GM12878 (cell line): ENCODE measurements around the gene RPP30. TPM values are rescaled to one million over a fixed set of nuclear protein-coding genes. Genes with fewer than 3 reads are reported as not detected.

Experiments
- ATAC-seq: fragments of 200-7000 bp; cut with Tn5 transposase; 3 replicates; pipeline ENCODE4 v1.9.1; 2020; ENCODE audit warnings: mild to moderate bottlenecking, moderate library complexity
- BruUV-seq: library from RNA; stranded (reverse); fragments of 400-500 nt; replicated peaks from 2 replicates; lab custom pipeline; 2021; lab: Mats Ljungman, UMichigan
- CTCF ChIA-PET: fragments of 300-600 bp; sonication (Branson Sonifier 250); formaldehyde crosslinking; extraction: SDS; loops from one replicate; lab custom pipeline; 2021; ENCODE audit warnings: inconsistent platforms; lab: Yijun Ruan, JAX
- POLR2A ChIA-PET: fragments of 350-600 bp; formaldehyde crosslinking; extraction: SDS; loops from one replicate; lab custom pipeline; 2021; ENCODE audit warnings: inconsistent platforms; lab: Charles Lee
- RAD21 ChIA-PET: fragments of 300-600 bp; sonication (Branson Sonifier 250); formaldehyde crosslinking; loops from one replicate; lab custom pipeline; 2023; ENCODE audit warnings: antibody characterized with exemption; ENCODE audit not compliant: unreplicated experiment; lab: Charles Lee
- SMC1A ChIA-PET: fragments of 300-600 bp; sonication (Branson Sonifier 250); formaldehyde crosslinking; loops from one replicate; lab custom pipeline; 2023; ENCODE audit not compliant: unreplicated experiment, uncharacterized antibody; lab: Charles Lee
- DNase-seq: peaks from one replicate; pipeline ENCODE4 v3.0.0-alpha.2; 2011; ENCODE audit warnings: low read depth, low spot score
- FAIRE-seq: peaks from 3 replicates; lab custom pipeline; 2011; peaks lifted over from hg19 to GRCh38; lab: Jason Lieb, UNC
- H2AFZ ChIP-seq: 2 replicates; pipeline ENCODE4 v1.6.0; 2011; ENCODE audit warnings: low read depth, low read length, control low read depth; ENCODE audit not compliant: control insufficient read depth
- H3K27ac ChIP-seq: 2 replicates; pipeline ENCODE4 v1.5.1; 2011; ENCODE audit warnings: control low read depth; ENCODE audit not compliant: control insufficient read depth, insufficient read depth
- H3K27me3 ChIP-seq, 2 experiments: replicated peaks in 1 of 2; 2 replicates each; pipeline versions ENCODE4 v1.6.0 to v1.6.1; 2011; ENCODE audit warnings: low read length in 1 of 2; ENCODE audit not compliant: control insufficient read depth in 2 of 2, insufficient read depth in 2 of 2
- H3K36me3 ChIP-seq, 2 experiments: 2 replicates each; pipeline ENCODE4 v1.5.1; 2011; ENCODE audit warnings: low read length in 1 of 2; ENCODE audit not compliant: control insufficient read depth in 2 of 2, insufficient read depth in 2 of 2
- H3K4me1 ChIP-seq: 2 replicates; pipeline ENCODE4 v1.6.1; 2011; ENCODE audit warnings: mild to moderate bottlenecking, low read length, moderate library complexity, mixed read lengths; ENCODE audit not compliant: control insufficient read depth, insufficient read depth
- H3K4me2 ChIP-seq: 2 replicates; pipeline ENCODE4 v1.6.0; 2011; ENCODE audit warnings: control low read depth; ENCODE audit not compliant: control insufficient read depth, insufficient read depth
- H3K4me3 ChIP-seq: fragments of 200-600 bp; sonication (generic); 2 replicates; pipeline ENCODE4 v1.5.1; 2016
- H3K79me2 ChIP-seq: 2 replicates; pipeline ENCODE4 v1.6.0; 2011; ENCODE audit warnings: low read length; ENCODE audit not compliant: control insufficient read depth, insufficient read depth
- H3K9ac ChIP-seq: 2 replicates; pipeline ENCODE4 v1.8.0; 2011; ENCODE audit warnings: low read length, control low read depth, mixed read lengths; ENCODE audit not compliant: control insufficient read depth, insufficient read depth
- H3K9me3 ChIP-seq: replicated peaks from 3 replicates; pipeline ENCODE4 v1.5.1; 2011; ENCODE audit warnings: mild to moderate bottlenecking, low read length; ENCODE audit not compliant: control insufficient read depth, insufficient read depth
- H4K20me1 ChIP-seq: 2 replicates; pipeline ENCODE4 v1.6.0; 2011; ENCODE audit not compliant: control insufficient read depth, insufficient read depth
- BCL11A ChIP-seq: IDR thresholded peaks from 2 replicates; pipeline ENCODE4 v1.6.1; 2011; ENCODE audit warnings: low read depth, low read length
- CREB1 ChIP-seq: IDR thresholded peaks from 2 replicates; pipeline ENCODE4 v1.6.1; 2012; ENCODE audit warnings: low read depth, mild to moderate bottlenecking, inconsistent platforms
- CREM ChIP-seq: IDR thresholded peaks from 2 replicates; pipeline ENCODE4 v1.6.1; 2014; ENCODE audit warnings: antibody characterized with exemption, low read depth
- DPF2 ChIP-seq: fragments of 450-650 bp; IDR thresholded peaks from 2 replicates; pipeline ENCODE4 v1.6.1; 2017; ENCODE audit warnings: mild to moderate bottlenecking
- EED ChIP-seq: sonication (generic); IDR thresholded peaks from 2 replicates; pipeline ENCODE4 v1.6.1; 2016; ENCODE audit warnings: antibody characterized with exemption, low read depth
- IKZF1 ChIP-seq: fragments of 450-650 bp; conservative IDR thresholded peaks from 2 replicates; pipeline ENCODE4 v1.6.1; 2017; ENCODE audit warnings: antibody characterized with exemption, mild to moderate bottlenecking
- IKZF2 ChIP-seq, 2 experiments: fragments of 450-650 bp; IDR thresholded peaks; 2 replicates each; pipeline ENCODE4 v1.6.1; 2017; ENCODE audit warnings: mild to moderate bottlenecking in 2 of 2, moderate library complexity in 2 of 2
- IRF4 ChIP-seq: IDR thresholded peaks from 2 replicates; pipeline ENCODE4 v1.6.1; 2011; ENCODE audit warnings: low read depth, low read length
- JUNB ChIP-seq: IDR thresholded peaks from 2 replicates; pipeline ENCODE4 v1.6.1; 2016; ENCODE audit warnings: antibody characterized with exemption, mild to moderate bottlenecking
- KDM1A ChIP-seq: fragments of 200-600 bp; sonication (generic); IDR thresholded peaks from 2 replicates; pipeline ENCODE4 v1.6.1; 2016; ENCODE audit warnings: borderline replicate concordance
- KLF5 ChIP-seq: fragments of 450-650 bp; IDR thresholded peaks from 2 replicates; pipeline ENCODE4 v1.6.1; 2014; ENCODE audit warnings: mild to moderate bottlenecking; ENCODE audit not compliant: partially characterized antibody
- MLLT1 ChIP-seq: fragments of 450-650 bp; IDR thresholded peaks from 2 replicates; pipeline ENCODE4 v1.6.1; 2016; ENCODE audit warnings: mild to moderate bottlenecking
- MTA2 ChIP-seq: fragments of 450-650 bp; IDR thresholded peaks from 2 replicates; pipeline ENCODE4 v1.6.1; 2016; ENCODE audit warnings: low read depth, mild to moderate bottlenecking, moderate library complexity
- NR2C1 ChIP-seq: fragments of 450-650 bp; IDR thresholded peaks from 2 replicates; pipeline ENCODE4 v1.6.1; 2017; ENCODE audit warnings: antibody characterized with exemption, mild to moderate bottlenecking, moderate library complexity
- PML ChIP-seq: IDR thresholded peaks from 2 replicates; pipeline ENCODE4 v1.6.1; 2012; ENCODE audit warnings: low read length, inconsistent platforms
- RAD21 ChIP-seq: IDR thresholded peaks from 2 replicates; pipeline ENCODE4 v1.6.1; 2011; ENCODE audit warnings: mild to moderate bottlenecking, low read depth, low read length, moderate library complexity; ENCODE audit not compliant: insufficient read depth
- RUNX3 ChIP-seq: IDR thresholded peaks from 2 replicates; pipeline ENCODE4 v1.6.1; 2012; ENCODE audit warnings: low read length, inconsistent platforms
- STAT3 ChIP-seq: IDR thresholded peaks from 2 replicates; pipeline ENCODE4 v1.6.1; 2011; ENCODE audit warnings: low read depth, low read length, improper control_type of control experiment
- USF2 ChIP-seq: IDR thresholded peaks from 2 replicates; pipeline ENCODE4 v1.6.1; 2011; ENCODE audit warnings: low read depth, low read length, improper control_type of control experiment, borderline replicate concordance
- WRNIP1 ChIP-seq: IDR thresholded peaks from 2 replicates; pipeline ENCODE4 v1.6.1; 2011; ENCODE audit warnings: low read depth, low read length, improper control_type of control experiment, borderline replicate concordance
- YY1 ChIP-seq: IDR thresholded peaks from 2 replicates; pipeline ENCODE4 v1.6.1; 2011; ENCODE audit warnings: low read depth, mild to moderate bottlenecking, low read length
- ZBED1 ChIP-seq: IDR thresholded peaks from 2 replicates; pipeline ENCODE4 v1.6.1; 2016; ENCODE audit warnings: borderline replicate concordance
- ZNF274 ChIP-seq: IDR thresholded peaks from one replicate; pipeline ENCODE4 v1.8.0; 2011; ENCODE audit not compliant: insufficient read length, insufficient read depth
- WGBS: methylation state at CpG from one replicate; pipeline ENCODE4 v1.1.6; 2016; ENCODE audit warnings: low lambda C conversion rate; ENCODE audit not compliant: insufficient replicate concordance, insufficient coverage; ENCODE audit errors: missing lambda C conversion rate; 5-methylcytosine and 5-hydroxymethylcytosine counted together
- in situ Hi-C: fragments of 300-500 bp; cut with MboI; formaldehyde crosslinking; loops from 9 replicates; pipeline ENCODE4 v1.14.3; 2018; ENCODE audit warnings: mixed read lengths
- intact Hi-C: fragments of 100-400 bp; cut with micrococcal nuclease; formaldehyde crosslinking; loops from one replicate; pipeline ENCODE4 v1.14.2; 2022; ENCODE audit not compliant: unreplicated experiment
- polyA plus RNA-seq, 11 experiments: library from polyadenylated mRNA; depleted of rRNA in 4 of 11; unstranded in 6 of 11; stranded (reverse) in 5 of 11; fragments of >200 nt; fragmentation: Nextera tagmentation in 4 of 11; fragmentation: Illumina TruSeq in 1 of 11; extraction: Ambion mirVana in 4 of 11; extraction: Trizol in 1 of 11; gene quantifications; 1 replicate in 1 of 11; 2 replicates in 10 of 11; pipeline versions ENCODE4 v1.2.1 to v1.2.3, GENCODE V29; 2011 to 2016; ENCODE audit warnings: inconsistent platforms in 2 of 11, missing spikeins in 2 of 11, low read depth in 1 of 11
- total RNA-seq, 4 experiments: library from RNA; depleted of rRNA in 3 of 4; stranded (reverse); fragments of >200 nt in 3 of 4; fragmentation: Illumina TruSeq in 1 of 4; extraction: Trizol in 1 of 4; gene quantifications; 2 replicates each; pipeline versions ENCODE4 v1.2.1 to v1.2.3, GENCODE V29; 2013 to 2021
- TF ChIP-seq, protein P1 (sequence below): IDR thresholded peaks from 2 replicates; pipeline ENCODE4 v1.6.1; 2011; ENCODE audit warnings: low read depth, mild to moderate bottlenecking, low read length, moderate library complexity, borderline replicate concordance; ENCODE audit errors: extremely low read depth
- TF ChIP-seq, protein P2 (sequence below): fragments of 450-650 bp; IDR thresholded peaks from 2 replicates; pipeline ENCODE4 v1.6.1; 2017; ENCODE audit warnings: borderline replicate concordance

Gene RPP30
- total and polyA plus RNA-seq, 10 of the 15 experiments (the other 5 are each of a cell fraction or from before 2014, with no cell fraction given) = 48.0 to 208 (median 72.6) TPM

DNA sequence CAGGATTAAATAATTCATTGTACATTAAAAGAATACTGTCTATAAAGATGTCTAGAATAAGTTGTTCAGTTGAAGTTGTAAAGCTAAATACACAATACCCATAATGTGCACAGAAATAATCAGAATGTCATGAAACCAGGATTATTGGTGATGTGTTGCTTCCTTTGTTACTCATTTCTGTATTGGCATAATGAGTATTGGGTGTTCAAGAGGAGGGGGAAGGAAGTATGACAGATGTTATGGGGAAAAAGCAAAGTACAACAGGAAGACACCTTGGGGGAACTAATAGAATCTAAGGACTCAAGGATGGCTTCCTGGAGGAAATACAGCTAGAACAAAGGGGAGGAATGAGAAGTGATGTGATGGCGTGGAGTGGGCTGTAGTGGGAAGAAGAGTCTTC is 34.2 kb downstream of the RPP30 start:
- peaks cover 0 to 13% of the 10 kb centered on the region in 2 experiments; a peak in 2 of 4 replicates for H3K36me3 ChIP-seq
- ATAC-seq (peak; percentile 57), DNase-seq (no peak), FAIRE-seq (no peak)
- H3K4me2 ChIP-seq = no peak overlapping the region
- intact Hi-C loops (no loop called here), in situ Hi-C loops (no loop called here)
- no peak overlapping the region for H3K4me3 ChIP-seq
- H3K27me3 ChIP-seq = no peaks in the 10 kb centered on the region
- no peak overlapping the region for H3K27ac ChIP-seq
- BruUV-seq = no TSS peak
- ChIA-PET RAD21 (no interaction called here), POLR2A (no interaction called here), SMC1A (interaction anchor here (0.8 to 1.2 kb wide), 2 partner anchors 345 to 392 kb away, joined by 3 to 4 read pairs; no protein-coding TSS in a partner anchor), CTCF (interaction anchor here (0.8 to 0.9 kb wide), 2 partner anchors 94 to 344 kb away, joined by 3 read pairs; no protein-coding TSS in a partner anchor)
- H2AFZ ChIP-seq = no peak overlapping the region
- 46% methylated on average over 1 of the region's 1 CpG for WGBS
- no peaks in the 10 kb centered on the region for H3K9me3 ChIP-seq
- H3K4me1 ChIP-seq = peaks cover 3% of the 10 kb centered on the region; the same call in 1 of the 2 replicates
- H3K9ac ChIP-seq = no peak overlapping the region
- no peaks in the 10 kb centered on the region for H3K79me2 ChIP-seq
- H4K20me1 ChIP-seq = no peaks in the 10 kb centered on the region
- TF ChIP-seq, protein P1, sequence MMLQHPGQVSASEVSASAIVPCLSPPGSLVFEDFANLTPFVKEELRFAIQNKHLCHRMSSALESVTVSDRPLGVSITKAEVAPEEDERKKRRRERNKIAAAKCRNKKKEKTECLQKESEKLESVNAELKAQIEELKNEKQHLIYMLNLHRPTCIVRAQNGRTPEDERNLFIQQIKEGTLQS = no peak
- no peak for TF ChIP-seq KDM1A
- peak; percentile 33; the same call in 1 of the 2 replicates for TF ChIP-seq MTA2
- TF ChIP-seq, protein P2, sequence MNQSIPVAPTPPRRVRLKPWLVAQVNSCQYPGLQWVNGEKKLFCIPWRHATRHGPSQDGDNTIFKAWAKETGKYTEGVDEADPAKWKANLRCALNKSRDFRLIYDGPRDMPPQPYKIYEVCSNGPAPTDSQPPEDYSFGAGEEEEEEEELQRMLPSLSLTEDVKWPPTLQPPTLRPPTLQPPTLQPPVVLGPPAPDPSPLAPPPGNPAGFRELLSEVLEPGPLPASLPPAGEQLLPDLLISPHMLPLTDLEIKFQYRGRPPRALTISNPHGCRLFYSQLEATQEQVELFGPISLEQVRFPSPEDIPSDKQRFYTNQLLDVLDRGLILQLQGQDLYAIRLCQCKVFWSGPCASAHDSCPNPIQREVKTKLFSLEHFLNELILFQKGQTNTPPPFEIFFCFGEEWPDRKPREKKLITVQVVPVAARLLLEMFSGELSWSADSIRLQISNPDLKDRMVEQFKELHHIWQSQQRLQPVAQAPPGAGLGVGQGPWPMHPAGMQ = no peak
- no peak for TF ChIP-seq NR2C1
- no peak for TF ChIP-seq PML
- no peak for TF ChIP-seq KLF5
- TF ChIP-seq CREM = peak; percentile 53; the same call in 1 of the 2 replicates
- peak; percentile 50 to 66; a peak in 3 of 4 replicates for TF ChIP-seq IKZF2 (IDR thresholded peaks at IDR 0.05)
- no peak for TF ChIP-seq MLLT1
- no peak for TF ChIP-seq USF2
- no peak for TF ChIP-seq DPF2
- peak; percentile 92 for TF ChIP-seq JUNB
- TF ChIP-seq ZNF274 = no peak
- TF ChIP-seq IRF4 = peak; percentile 62; the same call in 1 of the 2 replicates
- TF ChIP-seq STAT3 = no peak
- peak; percentile 41; the same call in 1 of the 2 replicates for TF ChIP-seq CREB1
- TF ChIP-seq RAD21 = no peak
- TF ChIP-seq RUNX3 = peak; percentile 55; the same call in 1 of the 2 replicates
- TF ChIP-seq EED = peak; percentile 71
- TF ChIP-seq BCL11A = 0 out of 2 replicates have a peak, but pooled peaks have one; percentile 31
- TF ChIP-seq WRNIP1 = no peak
- TF ChIP-seq YY1 = no peak
- TF ChIP-seq IKZF1 = peak; percentile 27; the same call in 1 of the 2 replicates
- peak; percentile 37; the same call in 1 of the 2 replicates for TF ChIP-seq ZBED1
